HG02678 (cell line): ENCODE measurements around the gene SPRTN.
"Not testable (repeated sequence)": the region's sequence is repeated elsewhere in the genome, so short reads cannot be mapped to it uniquely, and the experiment has no call there.

ENCODE experiments used
- ATAC-seq: cut with Tn5 transposase; IDR thresholded peaks from one replicate; pipeline ENCODE4 v1.9.1; 2021; ENCODE audit warnings: mild to moderate bottlenecking, moderate library complexity; ENCODE audit not compliant: unreplicated experiment

SPRTN gene

GRCh38 chr1:231335663-231336602 lies 2.2 kb upstream of the SPRTN start:
- no peak for ATAC-seq

DNA sequence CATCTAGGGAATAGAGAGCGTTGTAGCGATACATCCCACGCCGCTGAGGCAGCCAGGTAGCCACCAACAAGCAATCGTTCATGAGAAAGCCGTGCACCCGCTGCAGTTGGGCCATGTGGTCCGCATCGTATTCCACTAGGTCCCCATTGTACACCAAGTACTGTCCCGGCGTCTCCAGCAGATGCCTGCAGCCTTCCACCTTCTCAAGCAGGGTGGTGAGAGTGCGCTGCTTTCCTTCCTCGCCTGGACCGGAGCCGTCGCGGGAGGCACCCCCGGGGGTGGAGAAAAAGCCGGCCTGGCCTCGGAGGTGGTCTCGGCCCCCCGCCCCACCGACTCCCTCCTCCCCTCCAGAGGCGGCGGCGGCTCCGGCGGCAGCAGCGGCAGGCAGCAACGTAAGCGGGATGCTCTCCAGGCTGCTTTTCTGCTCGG lies 1.0 kb upstream of the SPRTN start:
- ATAC-seq: peak; percentile 8

DNA sequence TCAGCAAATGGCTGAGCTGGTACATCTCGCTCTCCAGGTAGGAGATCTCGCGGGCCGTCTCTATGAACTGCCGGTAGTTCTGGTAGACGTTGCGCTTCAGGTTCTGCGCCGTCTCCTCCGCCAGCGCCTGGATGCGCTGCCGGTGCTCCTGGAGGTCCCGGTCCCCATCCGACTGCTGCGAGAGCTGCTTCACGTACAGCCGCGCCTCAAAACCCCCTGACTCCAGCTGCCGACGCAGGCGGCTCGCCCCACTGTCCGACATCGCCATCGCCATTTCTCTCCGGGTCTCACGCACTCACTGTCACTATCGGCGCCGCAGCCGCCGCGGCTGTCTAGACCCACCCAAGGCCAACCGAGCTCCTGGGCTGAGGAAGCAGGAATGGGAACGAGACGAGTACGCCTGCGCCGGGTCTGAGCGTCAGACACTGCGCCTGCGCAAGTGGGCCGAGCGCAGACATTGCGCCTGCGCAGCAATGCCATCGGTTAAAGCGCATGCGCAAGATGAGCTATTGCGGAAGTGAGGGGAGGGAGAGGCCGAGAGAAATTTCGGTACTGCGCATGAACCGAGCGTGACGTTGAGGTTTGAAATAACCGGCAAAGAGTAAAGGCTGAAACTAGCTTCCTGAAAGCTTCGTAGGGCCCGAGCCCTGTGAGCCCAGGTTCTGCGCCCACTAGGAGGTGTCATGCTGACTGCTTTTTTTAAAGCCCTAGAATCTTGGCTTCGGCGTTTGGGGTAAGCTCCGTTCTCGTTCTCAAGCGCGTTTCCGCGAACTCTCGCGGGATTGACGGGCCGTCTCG lies 422 bp upstream of the SPRTN start, which contains the start of gene EXOC8:
Gene EXOC8 (minus strand): TSS at position 381 of the 798 bp plus-strand sequence. CDS start 107 bp downstream, at position 274.
- peak; percentile 72 for ATAC-seq

DNA sequence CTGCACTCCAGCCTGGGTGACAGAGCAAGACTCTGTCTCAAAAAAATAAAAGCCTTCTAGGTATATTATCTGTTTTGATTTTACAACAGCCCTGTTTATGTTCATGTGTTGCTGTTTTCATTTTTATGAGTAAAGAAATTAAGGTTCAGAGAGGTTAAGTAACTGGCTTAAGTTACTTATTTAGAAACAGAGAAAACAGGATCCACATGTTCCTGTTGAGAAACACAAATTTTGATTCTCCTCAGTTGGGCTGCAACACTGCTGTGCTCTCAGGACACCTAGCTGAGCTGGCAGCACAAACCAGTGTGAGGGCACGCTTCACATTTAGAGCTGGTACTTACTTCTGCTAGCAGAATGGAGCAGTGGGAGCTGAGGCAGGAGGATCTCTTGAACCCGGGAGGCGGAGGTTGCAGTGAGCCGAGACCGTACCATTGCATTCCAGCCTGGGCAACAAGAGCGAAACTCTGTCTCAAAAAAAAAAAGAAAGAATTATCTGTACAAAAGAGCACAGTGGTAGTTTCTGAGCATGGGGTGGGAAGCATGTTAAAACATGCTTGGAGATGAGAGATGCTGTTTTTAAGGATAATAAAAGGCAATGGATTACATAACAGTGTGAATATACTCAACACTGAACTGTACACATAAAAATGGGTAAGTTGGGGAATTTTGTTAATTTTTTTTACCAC lies 2.4 kb downstream of the SPRTN start:
- ATAC-seq: no peak

GRCh38 chr1:231347961-231348360 lies 9.9 kb downstream of the SPRTN start:
- ATAC-seq: no peak

DNA sequence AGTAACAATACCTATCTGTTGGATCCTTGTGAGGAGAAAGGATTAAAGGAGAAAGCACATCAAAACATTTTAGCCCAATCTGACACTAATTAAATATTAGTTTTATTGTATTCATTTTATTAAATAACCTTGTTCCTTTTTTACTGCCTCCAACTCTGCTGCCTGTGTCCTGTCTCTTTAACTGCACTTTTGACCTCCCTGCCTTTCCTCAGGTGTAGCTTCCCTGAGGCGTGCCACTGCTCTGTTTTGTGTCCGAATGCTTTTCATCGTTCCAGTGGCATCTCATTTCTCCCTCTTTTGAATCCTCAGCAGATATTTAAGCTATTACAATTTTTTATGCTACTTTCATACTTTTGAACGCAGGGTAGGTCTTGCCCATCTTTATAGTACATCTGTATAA lies 10.3 kb downstream of the SPRTN start:
- no peak for ATAC-seq

- ATAC-seq: not testable (repeated sequence)
These were observed 10.8 kb downstream of the SPRTN start for GRCh38 chr1:231348856-231349255.

- no peak for ATAC-seq
These were observed 13.7 kb downstream of the SPRTN start for GRCh38 chr1:231351816-231352215.

- ATAC-seq: no peak
These were observed 15.0 kb downstream of the SPRTN start for GRCh38 chr1:231353086-231353485.

DNA sequence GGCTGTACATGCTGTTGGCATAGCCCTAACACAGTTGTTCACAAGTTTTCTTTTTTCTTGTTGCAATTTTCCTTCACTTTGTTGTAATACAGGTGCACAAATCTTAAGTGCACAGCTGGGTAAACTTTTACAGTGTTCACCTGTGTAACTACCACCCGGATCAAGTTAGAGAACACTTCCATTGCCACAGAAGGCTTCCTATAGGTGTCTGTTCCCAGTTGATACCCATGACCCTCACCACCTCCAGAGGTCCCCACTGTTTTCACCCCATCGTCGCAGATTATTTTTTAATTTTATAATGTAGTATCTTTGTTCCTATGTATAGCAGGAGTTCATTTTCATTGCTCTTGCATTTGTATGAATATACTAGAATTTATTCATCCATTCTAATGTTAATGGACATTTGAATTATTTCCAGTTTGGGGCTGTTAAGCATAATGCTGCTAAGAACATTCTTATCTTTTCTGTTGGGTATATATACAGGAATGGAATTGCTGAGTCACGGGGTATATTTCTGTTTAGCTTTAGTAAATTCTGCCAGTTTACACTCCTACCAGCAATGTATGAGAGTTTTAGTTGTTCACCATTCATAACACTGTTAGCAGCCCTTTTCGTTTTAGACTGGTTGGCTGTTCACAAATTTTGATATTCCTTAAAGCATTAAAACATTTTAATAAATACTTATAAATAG lies 16.4 kb downstream of the SPRTN start:
- no peak for ATAC-seq

GRCh38 chr1:231355171-231355570 lies 17.1 kb downstream of the SPRTN start:
- no peak for ATAC-seq

DNA sequence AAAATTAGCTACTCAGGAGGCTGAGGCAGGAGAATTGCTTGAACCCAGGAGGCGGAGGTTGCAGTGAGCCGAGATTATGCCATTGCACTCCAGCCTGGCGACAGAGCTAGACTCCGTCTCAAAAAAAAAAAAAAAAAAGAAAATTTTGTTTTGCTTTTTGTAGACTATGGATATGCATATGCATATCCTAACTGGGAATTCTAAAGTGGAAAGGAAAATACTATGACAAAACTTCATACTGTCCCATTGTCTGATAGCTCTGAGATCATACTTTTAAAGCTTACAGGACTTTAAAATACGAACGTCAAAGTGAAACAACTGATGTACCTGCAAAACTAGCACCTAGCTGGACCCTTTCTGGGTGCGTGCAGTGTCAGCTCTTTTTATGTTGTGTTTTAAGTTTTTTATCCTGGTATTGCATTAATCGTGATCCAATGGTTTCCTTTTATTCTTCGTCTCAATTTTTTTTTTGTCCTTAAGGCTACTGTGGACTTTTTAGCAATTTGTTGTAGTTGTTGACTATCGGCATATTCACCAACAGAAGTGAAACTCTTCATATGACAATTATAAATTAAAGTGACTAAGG lies 19.2 kb downstream of the SPRTN start:
- no peak for ATAC-seq

DNA sequence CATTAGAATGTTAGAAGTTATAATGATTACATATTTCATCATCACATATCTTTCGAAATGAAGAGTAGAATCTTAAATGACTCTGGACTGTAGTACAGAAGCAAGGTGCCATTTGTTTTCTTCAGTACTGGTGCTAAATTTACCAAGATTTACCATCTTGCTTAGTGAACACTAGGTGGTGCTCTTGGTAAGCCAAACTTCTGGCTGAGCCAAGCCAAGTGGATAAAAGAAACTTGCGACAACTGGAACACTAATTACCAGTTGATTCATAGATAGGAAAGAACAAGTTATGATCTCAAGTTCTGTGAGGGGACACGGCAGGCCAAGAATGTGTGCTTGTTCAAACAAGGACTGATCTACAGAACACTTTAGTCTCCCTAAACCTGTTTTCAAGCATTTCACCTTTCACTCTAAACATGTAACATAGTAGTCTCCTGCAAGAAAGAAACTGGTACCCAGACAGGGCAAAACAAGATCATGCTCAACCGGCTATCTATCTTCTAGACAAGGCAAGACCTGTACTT lies 19.8 kb downstream of the SPRTN start:
- peak; percentile 74 for ATAC-seq

GRCh38 chr1:231359113-231359512 lies 21.0 kb downstream of the SPRTN start:
- no peak for ATAC-seq

DNA sequence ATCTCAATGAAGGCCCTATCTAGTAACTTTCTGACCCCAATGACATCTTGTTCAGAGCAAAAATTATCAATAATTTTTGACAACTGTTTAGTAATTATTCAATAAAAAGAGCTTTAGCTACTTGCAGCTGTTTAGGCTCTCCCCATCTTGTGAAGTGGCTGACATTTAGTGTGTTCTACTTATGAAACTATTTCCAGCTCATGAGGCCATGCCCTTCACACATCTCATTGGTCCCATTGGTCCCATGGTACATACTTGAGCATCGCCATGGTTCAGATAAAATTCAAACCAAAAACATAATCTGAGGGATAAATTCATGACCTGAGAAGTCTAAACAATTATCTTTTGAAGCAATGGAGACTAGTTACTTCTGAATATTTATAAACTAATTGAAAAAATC lies 24.2 kb downstream of the SPRTN start:
- no peak for ATAC-seq

DNA sequence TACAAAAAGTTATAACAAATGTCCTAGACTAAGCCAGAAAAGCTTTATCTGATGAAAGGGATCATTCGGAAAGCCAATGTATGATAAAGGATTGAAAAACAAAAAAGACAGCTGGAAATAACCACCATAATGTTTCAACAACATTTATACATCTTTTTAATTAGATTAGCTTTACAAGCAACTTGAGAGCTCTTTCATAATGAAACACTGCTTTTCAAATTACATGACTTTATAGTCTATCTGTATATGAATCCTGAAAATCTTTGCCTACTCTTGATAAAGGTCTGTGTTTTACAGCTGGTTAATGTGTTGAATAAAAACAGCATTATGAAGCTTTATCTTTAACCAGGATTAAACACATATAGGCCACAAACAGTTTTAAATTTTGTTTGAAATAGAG lies 25.5 kb downstream of the SPRTN start:
- ATAC-seq: no peak

GRCh38 chr1:231364192-231364591 lies 26.1 kb downstream of the SPRTN start:
- ATAC-seq: no peak

GRCh38 chr1:231369282-231369681 lies 31.2 kb downstream of the SPRTN start:
- no peak for ATAC-seq

- ATAC-seq: no peak
These were observed 34.4 kb downstream of the SPRTN start for GRCh38 chr1:231372501-231372900.

DNA sequence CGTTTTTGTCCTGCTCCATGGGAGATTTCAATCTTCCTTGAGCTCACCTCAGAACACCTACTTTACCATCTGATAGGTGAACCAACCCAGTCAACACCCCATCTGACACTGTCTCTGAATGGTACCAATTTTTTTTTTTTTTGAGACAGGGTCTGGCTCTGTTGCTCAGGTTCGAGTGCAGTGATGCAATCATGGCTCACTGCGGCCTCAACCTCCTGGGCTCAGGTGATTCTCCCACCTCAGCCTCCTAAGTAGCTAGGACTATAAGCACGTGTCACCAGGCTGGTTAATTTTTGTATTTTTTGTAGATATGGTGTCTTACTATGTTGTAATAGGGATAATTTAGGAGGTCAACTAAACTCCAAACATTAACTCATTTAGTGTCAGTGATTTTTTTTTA lies 36.3 kb downstream of the SPRTN start:
- no peak for ATAC-seq
